ENCODE results near the gene FAM240A.

DNA sequence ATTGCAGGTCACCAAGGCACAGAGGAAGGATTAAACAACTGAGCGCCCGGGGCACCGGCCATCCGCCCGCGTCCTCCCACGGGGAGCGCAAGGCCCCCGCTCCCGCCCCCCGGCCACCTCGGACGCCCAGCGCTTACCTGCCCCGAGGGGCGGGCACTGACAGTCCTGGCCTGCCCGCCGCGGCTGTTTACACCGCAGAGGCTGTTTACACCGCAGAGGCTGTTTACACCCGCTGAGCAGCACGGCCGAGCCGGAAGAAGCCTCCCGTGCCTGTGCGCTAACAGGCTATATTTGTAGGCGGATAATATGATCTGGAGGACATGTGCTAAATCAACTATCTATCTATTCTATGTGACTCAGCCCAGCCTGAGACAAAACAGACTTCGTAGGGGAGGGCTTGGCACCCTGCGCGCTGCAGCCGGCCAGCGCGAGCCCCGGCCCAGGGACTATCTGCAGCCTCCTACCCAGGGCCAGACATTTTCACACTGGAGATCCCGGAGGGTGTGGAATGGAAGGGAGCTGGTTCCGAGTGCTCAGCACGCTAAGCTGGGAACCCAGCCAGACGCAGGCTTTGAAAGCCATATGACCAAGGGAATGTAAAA, 46.2 kb upstream of the FAM240A start, which contains the start of gene LRRC2:
- no peak for TF ChIP-seq RARB (CRISPR knock-in tag; IDR thresholded peaks at IDR 0.05)
- TF ChIP-seq ESRRG (CRISPR knock-in tag; IDR thresholded peaks at IDR 0.05), result no peak
- TF ChIP-seq ISL1 (CRISPR knock-in tag; IDR thresholded peaks at IDR 0.05), result peak; percentile 47
- peak; percentile 8; the same call in 1 of the 2 replicates for TF ChIP-seq ZFP30 (CRISPR knock-in tag; IDR thresholded peaks at IDR 0.05)
- TF ChIP-seq, protein P1, sequence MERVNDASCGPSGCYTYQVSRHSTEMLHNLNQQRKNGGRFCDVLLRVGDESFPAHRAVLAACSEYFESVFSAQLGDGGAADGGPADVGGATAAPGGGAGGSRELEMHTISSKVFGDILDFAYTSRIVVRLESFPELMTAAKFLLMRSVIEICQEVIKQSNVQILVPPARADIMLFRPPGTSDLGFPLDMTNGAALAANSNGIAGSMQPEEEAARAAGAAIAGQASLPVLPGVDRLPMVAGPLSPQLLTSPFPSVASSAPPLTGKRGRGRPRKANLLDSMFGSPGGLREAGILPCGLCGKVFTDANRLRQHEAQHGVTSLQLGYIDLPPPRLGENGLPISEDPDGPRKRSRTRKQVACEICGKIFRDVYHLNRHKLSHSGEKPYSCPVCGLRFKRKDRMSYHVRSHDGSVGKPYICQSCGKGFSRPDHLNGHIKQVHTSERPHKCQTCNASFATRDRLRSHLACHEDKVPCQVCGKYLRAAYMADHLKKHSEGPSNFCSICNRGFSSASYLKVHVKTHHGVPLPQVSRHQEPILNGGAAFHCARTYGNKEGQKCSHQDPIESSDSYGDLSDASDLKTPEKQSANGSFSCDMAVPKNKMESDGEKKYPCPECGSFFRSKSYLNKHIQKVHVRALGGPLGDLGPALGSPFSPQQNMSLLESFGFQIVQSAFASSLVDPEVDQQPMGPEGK (CRISPR knock-in tag; IDR thresholded peaks at IDR 0.05; ENCODE audit: borderline replicate concordance), result peak; percentile 74; the same call in 1 of the 2 replicates
